Measurements from ENCODE around the gene MTCH2. TPM values are rescaled to one million over a fixed set of nuclear protein-coding genes. Genes with fewer than 3 reads are reported as not detected.

Gene MTCH2
- total RNA-seq, 4 donors from 2014 or later, result 24.8 to 65.6 (median 49.5) TPM

GRCh38 chr11:47631473-47631872, 10.9 kb downstream of the MTCH2 start:
- no peaks in the 10 kb centered on the region for H3K4me1 ChIP-seq
- no peak overlapping the region for H3K27ac ChIP-seq
- DNase-seq, result no peak
- no peak overlapping the region for H3K4me3 ChIP-seq
- TF ChIP-seq POLR2A (IDR thresholded peaks at IDR 0.05), result no peak
- no peak for TF ChIP-seq CTCF (IDR thresholded peaks at IDR 0.05)
- intact Hi-C loops (cut with DNase I; ENCODE audit: low total_unique reads), result no loop called here
- H3K27me3 ChIP-seq, result no peaks in the 10 kb centered on the region
- H3K9me3 ChIP-seq, result no peaks in the 10 kb centered on the region
- no peaks in the 10 kb centered on the region for H3K36me3 ChIP-seq

GRCh38 chr11:47628026-47628425, 14.3 kb downstream of the MTCH2 start:
- H3K9me3 ChIP-seq, result no peaks in the 10 kb centered on the region
- no peak overlapping the region for H3K27ac ChIP-seq

GRCh38 chr11:47626234-47626633, 16.1 kb downstream of the MTCH2 start:
- no peaks in the 10 kb centered on the region for H3K4me1 ChIP-seq
- TF ChIP-seq POLR2A (IDR thresholded peaks at IDR 0.05), result no peak
- no peak for TF ChIP-seq CTCF (IDR thresholded peaks at IDR 0.05)
- H3K9me3 ChIP-seq, result no peaks in the 10 kb centered on the region
- H3K27ac ChIP-seq, result no peak overlapping the region
- no peak for DNase-seq
- H3K36me3 ChIP-seq, result no peaks in the 10 kb centered on the region
- H3K27me3 ChIP-seq, result no peaks in the 10 kb centered on the region
- no peak overlapping the region for H3K4me3 ChIP-seq
- intact Hi-C loops (cut with DNase I; ENCODE audit: low total_unique reads), result no loop called here

More at GRCh38 chr11:47628026-47628425, 14.3 kb downstream of the MTCH2 start:
- Histone ChIP-seq H3K36me3 (no peaks in the 10 kb centered on the region), H3K27me3 (no peaks in the 10 kb centered on the region), H3K4me1 (no peaks in the 10 kb centered on the region), H3K4me3 (no peak overlapping the region)
- intact Hi-C loops (cut with DNase I; ENCODE audit: low total_unique reads), result no loop called here
- no peak for TF ChIP-seq CTCF (IDR thresholded peaks at IDR 0.05)
- no peak for TF ChIP-seq POLR2A (IDR thresholded peaks at IDR 0.05)
- no peak for DNase-seq

- Histone ChIP-seq H3K4me1 (no peaks in the 10 kb centered on the region), H3K27me3 (no peaks in the 10 kb centered on the region), H3K9me3 (no peaks in the 10 kb centered on the region), H3K36me3 (no peaks in the 10 kb centered on the region), H3K27ac (no peak overlapping the region), H3K4me3 (no peak overlapping the region)
- intact Hi-C loops (cut with DNase I; ENCODE audit: low total_unique reads), result no loop called here
- TF ChIP-seq POLR2A (IDR thresholded peaks at IDR 0.05) (no peak), CTCF (IDR thresholded peaks at IDR 0.05) (no peak)
- DNase-seq, result no peak
These were observed 21.5 kb downstream of the MTCH2 start for GRCh38 chr11:47620836-47621378.

- no peak overlapping the region for H3K27ac ChIP-seq
- no peak overlapping the region for H3K4me3 ChIP-seq
- H3K27me3 ChIP-seq, result no peaks in the 10 kb centered on the region
- H3K36me3 ChIP-seq, result no peaks in the 10 kb centered on the region
- intact Hi-C loops (cut with DNase I; ENCODE audit: low total_unique reads), result no loop called here
- no peaks in the 10 kb centered on the region for H3K9me3 ChIP-seq
- TF ChIP-seq CTCF (IDR thresholded peaks at IDR 0.05) (no peak), POLR2A (IDR thresholded peaks at IDR 0.05) (no peak)
- no peaks in the 10 kb centered on the region for H3K4me1 ChIP-seq
- DNase-seq, result no peak
These were observed 24.9 kb downstream of the MTCH2 start for GRCh38 chr11:47617417-47617809.

Measured in uterus (tissue), 4 donors.